HG03378 (cell line): ENCODE results near the gene ZHX3.

Experiments used
- ATAC-seq: cut with Tn5 transposase; IDR thresholded peaks from one replicate; pipeline ENCODE4 v1.9.1; 2021; ENCODE audit warnings: mild to moderate bottlenecking, moderate library complexity; ENCODE audit not compliant: unreplicated experiment

ZHX3 gene

DNA sequence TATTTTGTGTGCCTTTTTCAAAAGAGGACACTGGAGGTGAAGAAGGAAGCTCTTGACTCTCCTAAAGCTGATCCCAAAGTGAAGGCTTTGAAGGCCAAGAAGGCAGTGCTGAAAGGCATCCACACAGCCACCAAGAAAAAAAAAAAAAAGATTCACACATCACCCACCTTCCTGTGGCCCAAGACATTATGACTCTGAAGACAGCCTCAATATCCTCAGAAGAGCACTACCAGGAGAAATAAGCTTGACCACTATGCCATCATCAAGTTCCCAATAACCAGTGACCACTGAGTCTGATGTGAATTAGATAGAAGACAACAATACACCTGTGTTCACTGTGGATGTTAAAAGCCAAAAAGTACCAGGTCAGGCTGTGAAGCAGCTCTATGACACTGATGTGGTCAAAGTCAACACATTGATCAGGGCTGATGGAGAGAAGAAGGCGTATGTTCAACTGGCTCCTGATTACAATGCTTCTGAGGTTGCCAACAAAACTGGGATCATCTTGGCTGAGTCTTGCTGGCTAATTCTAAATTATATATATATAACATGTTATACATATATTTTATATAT is 120.8 kb downstream of the ZHX3 start:
- no peak for ATAC-seq

- ATAC-seq: no peak
These were observed 125.0 kb downstream of the ZHX3 start for GRCh38 chr20:41192575-41192974.

GRCh38 chr20:41191562-41192500 is 125.7 kb downstream of the ZHX3 start:
- no peak for ATAC-seq

DNA sequence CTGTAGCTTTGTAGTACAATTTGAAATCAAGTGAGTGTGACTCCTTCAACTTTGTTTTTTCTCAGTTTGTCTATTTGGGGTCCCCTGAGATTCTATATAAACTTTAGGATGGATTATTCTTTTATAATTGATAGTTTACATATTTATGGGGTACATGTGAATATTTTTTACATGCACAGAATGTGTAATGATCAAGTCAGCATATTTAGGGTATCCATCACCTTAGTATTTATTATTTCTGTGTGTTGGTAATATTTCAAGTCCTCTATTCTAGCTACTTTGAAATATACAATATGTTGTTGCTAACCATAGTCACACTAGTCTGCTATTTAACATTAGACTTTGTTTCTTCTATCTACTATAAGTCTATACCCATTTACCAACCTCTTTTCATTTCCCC is 129.9 kb downstream of the ZHX3 start:
- no peak for ATAC-seq

GRCh38 chr20:41185013-41185757 is 132.3 kb downstream of the ZHX3 start:
- ATAC-seq: no peak

GRCh38 chr20:41183831-41184230 is 133.7 kb downstream of the ZHX3 start:
- no peak for ATAC-seq

DNA sequence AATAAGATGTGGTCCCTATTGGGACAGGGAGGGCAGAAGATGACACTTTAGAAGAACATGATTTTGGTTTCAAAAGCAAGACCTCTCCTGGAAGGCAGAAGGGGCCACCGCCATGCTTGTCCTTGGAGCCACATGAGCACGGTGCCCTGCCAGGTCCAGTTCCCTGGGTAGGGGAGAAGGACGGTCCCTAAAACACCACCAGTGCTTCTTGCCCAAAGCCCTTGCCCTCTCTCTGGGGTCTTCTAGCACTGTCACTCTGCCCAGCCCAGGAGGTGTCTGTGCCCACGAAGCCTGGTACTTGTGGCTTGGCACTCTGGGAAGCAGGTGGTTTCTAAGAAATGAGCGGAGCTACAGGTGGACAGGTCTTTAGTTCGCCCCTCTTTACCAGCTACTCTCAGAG is 134.1 kb downstream of the ZHX3 start:
- no peak for ATAC-seq

DNA sequence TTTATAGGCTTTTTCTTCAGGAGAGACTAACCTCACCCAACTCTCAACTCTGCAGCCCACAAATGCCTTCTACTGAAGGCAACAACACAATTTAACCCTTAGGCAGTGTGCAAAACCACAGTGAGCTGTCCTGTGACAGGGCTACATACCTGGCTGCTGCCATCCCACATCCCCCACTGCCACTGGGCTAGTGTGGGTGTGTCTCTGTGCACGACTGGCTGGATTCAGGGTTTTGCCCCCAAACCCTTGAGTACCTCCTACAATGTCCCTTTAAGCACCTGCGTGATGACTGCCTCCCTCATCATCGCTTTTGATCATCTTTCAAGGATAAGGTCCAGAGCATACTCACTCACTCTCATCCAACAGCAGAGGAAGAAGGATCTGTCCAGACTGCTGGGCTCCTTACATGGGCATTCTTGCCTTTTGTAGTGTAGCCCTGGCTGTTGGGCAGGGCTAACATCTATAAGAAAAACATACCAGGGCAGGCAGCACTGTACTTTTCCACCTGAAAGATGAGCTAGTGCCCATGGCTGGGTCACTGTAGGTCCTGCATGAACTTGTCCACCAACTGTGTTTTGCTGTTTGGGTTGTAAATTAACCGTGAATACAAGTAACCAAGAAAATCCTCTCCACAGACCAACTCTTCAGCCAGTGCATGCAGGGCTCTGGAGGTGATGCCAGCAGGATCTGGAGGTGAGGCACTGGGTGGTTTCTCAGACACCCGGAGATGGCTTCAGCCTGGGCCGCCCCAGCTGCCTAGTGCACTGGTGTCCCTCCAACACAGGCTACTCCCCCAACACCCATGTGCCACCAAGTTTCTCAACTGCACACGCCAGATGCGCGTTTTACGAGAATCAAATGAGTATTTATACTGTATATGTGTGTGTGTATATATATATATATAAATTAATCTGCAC is 135.0 kb downstream of the ZHX3 start:
- no peak for ATAC-seq

DNA sequence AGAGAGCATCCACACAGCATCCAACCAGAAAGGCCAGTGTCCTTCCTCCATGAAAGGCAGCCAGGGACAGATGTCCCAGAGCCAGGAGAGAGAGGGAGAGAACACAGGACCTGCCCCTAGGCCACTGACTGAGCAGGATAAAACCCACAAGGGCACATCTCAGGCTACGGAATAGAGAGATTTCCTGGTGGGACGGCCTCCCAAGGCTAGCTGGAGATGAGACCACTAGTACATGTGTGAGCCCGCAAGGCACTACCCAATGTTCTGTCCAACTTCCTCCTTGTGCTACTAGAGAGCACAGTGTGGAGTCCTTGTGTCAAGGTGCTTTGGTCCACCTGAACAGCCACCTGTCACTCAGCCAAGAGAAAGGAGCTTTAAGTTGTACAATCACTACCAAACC is 136.0 kb downstream of the ZHX3 start:
- ATAC-seq: no peak

DNA sequence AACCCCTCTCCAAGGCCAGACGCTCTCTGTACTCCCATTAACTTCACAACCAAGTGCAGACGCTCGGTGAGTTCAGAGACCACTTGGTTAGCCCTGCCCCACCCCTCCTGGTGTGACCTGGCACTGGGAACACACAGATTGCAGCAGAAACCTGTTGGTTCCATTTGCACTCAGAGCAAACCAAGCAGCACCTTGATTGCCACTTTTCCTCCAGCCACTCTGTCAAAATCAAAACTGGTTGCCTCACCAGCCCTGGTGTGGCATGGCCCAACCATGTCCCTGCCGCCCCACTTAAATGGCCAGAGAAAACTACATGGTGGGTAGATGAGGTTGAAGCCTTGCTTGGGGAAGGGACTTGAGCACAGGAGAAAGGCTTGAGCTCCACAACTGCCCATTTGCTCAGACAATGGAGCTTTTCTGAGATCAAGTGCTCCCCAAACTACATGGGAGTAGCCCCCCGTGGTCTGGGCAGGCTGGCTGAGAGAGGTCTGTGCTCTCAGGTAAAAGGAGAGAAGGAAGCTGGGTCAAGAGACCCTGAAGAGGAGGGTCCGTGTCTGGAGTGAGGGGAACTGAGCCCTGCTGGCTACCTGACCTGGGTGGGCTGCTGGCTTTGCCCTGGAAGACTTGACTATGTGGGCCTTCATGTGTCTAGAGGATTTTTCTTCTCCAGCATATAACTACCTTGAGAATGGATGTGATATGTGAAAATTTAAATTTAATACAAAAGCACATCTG is 136.8 kb downstream of the ZHX3 start:
- no peak for ATAC-seq

GRCh38 chr20:41179961-41180360 is 137.6 kb downstream of the ZHX3 start:
- no peak for ATAC-seq

GRCh38 chr20:41178904-41179432 is 138.6 kb downstream of the ZHX3 start:
- no peak for ATAC-seq

DNA sequence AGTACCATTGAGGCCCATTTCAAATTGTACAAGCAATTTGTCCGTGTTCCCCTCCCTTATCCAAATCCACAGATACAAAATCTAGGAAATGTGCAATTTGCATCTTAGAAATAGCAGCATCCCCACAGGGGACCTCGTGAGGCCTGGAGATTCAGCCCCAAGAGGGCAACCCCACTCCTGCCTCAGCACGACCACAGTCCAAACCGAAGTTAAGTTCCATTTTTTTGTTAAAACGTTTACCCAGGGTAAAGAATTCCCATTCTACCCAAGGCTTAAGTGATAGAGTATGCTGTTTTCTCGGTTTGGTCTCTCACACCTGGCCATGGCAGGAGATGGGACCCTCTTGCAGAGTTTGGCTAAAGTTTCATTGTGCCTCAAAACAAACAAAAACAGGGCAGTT is 139.0 kb downstream of the ZHX3 start:
- ATAC-seq: no peak

GRCh38 chr20:41177636-41178035 is 139.9 kb downstream of the ZHX3 start:
- no peak for ATAC-seq

DNA sequence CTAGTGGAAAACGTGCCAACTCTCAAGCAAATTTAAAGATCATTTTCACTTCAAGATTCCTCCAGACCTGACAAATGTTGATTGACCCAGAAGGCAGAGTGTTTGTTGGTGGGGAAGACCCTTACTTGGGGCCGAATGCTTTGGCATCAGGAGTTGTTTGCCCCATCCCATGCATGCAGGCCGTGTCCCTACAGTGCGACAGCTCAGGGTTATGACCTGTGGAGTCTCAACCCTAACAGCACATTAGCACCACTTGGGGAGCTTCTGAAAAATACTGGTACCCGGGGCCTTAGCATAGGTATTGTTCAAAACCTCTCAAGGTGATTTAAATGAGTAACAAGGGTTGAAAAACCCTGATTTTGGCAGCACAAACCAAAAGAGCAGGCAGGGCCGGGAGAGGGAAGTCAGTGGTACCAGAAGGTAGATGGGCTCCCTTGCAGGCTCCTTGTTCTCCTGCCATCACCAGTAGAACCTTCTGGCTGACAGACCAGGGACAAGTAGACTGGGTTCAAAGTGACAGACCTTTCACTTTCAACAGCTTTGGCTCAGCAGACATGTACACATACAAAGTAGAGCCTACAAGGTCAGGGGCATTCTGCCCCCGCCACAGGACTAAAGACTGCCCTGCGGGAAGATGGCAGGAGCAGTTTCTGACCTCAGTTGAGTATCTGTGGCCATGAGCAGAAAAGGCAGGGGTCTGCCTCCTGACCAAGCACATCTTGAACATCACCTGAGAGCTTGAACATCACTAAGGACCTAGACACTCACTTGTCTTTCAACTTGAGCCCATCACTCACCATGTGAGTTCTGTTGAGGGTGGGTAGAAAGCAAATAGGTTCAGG is 140.6 kb downstream of the ZHX3 start:
- ATAC-seq: no peak

DNA sequence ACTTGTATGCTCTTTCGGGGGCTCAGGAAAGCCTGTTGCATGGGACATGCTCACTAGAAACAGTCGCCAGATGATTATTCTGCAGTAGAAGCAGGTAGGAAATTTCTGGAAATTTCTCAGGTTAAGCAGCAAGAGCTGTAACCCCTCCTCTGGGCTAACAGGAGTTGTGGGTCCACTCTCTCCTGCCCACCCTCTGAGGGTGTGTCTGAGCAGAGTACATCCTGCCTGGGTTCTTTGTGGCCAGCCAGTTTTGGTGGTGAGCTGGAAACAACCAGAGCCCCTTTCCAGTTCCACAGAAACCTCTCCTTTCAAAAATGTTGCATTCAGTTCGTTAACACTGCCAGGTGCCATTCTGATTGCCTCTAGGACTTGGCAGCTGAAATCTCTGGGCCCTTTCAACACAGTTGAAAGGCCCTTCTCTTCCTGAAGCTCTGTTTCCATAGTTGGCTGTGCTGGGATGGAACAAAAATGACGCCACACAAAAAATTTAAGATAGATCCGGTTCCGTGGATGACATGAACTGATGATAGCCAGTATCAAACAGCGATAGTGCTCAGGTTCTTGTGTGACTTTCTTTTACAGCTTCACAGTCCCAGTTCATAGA is 141.7 kb downstream of the ZHX3 start:
- ATAC-seq: no peak

DNA sequence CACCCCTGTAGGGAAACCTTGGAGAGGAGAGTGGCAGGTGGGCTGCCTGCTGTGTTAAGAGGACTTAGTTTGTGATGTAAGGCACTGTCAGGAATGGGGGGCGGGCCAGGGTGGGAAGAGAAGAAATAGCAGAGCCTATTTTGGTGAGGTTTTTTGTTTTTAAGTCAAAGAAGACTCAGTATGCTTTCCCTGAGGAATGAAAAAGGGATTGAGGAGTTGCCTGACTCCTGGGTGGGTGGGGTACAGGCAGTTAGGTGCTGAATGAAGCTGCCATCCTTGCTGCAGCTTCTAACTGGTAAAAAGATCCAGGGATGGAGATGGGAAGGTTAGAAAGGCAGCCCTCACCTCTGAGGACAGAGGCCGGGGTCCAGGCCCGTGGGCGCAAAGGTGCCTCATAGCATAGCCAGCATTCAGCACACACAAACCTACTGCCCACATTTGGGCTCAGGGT is 142.3 kb downstream of the ZHX3 start:
- no peak for ATAC-seq

- no peak for ATAC-seq
These were observed 142.7 kb downstream of the ZHX3 start for GRCh38 chr20:41174782-41175181.
